Smooth muscle cell (in vitro differentiated cells): ENCODE measurements around the gene SLAMF8. TPM values are rescaled to one million over a fixed set of nuclear protein-coding genes. Genes with fewer than 3 reads are reported as not detected.

Experiments
- DNase-seq: peaks from one replicate; lab custom pipeline; 2025; ENCODE audit not compliant: unreplicated experiment; lab: John Stamatoyannopoulos, UW
- H2AFZ ChIP-seq: fragments of 200-600 bp; sonication (generic); 2 replicates; pipeline ENCODE4 v1.6.0; 2016; ENCODE audit warnings: antibody characterized with exemption, low read depth, mild to moderate bottlenecking
- H3F3A ChIP-seq: fragments of 200-600 bp; sonication (generic); 2 replicates; pipeline ENCODE4 v1.6.0; 2017; ENCODE audit warnings: antibody characterized with exemption, low read depth
- H3K27ac ChIP-seq: fragments of 200-600 bp; sonication (generic); 2 replicates; pipeline ENCODE4 v1.5.1; 2016; ENCODE audit warnings: low read depth, mild to moderate bottlenecking
- H3K27me3 ChIP-seq: fragments of 200-600 bp; sonication (generic); 2 replicates; pipeline ENCODE4 v1.6.1; 2016; ENCODE audit warnings: low read depth, mild to moderate bottlenecking
- H3K36me3 ChIP-seq: fragments of 200-600 bp; sonication (generic); 2 replicates; pipeline ENCODE4 v1.5.1; 2016; ENCODE audit warnings: low read depth
- H3K4me1 ChIP-seq: fragments of 200-600 bp; sonication (generic); 2 replicates; pipeline ENCODE4 v1.5.1; 2016; ENCODE audit warnings: low read depth
- H3K4me2 ChIP-seq: fragments of 200-600 bp; sonication (generic); 2 replicates; pipeline ENCODE4 v1.6.0; 2016; ENCODE audit warnings: mild to moderate bottlenecking
- H3K4me3 ChIP-seq: fragments of 200-600 bp; sonication (generic); 2 replicates; pipeline ENCODE4 v1.5.1; 2016; ENCODE audit warnings: mild to moderate bottlenecking
- H3K79me2 ChIP-seq: fragments of 200-600 bp; sonication (generic); 2 replicates; pipeline ENCODE4 v1.6.0; 2016; ENCODE audit warnings: low read depth, mild to moderate bottlenecking
- H3K9ac ChIP-seq: fragments of 200-600 bp; sonication (generic); 2 replicates; pipeline ENCODE4 v1.6.0; 2016; ENCODE audit warnings: low read depth
- H3K9me3 ChIP-seq: fragments of 200-600 bp; sonication (generic); replicated peaks from 2 replicates; pipeline ENCODE4 v1.5.1; 2016; ENCODE audit warnings: low read depth
- H4K20me1 ChIP-seq: fragments of 200-600 bp; sonication (generic); 2 replicates; pipeline ENCODE4 v1.6.0; 2016; ENCODE audit warnings: low read depth
- CTCF ChIP-seq: fragments of 200-600 bp; sonication (generic); IDR thresholded peaks from 2 replicates; pipeline ENCODE4 v1.5.1; 2017; ENCODE audit warnings: borderline replicate concordance, mild to moderate bottlenecking, antibody characterized with exemption; ENCODE audit not compliant: insufficient read depth, poor library complexity, severe bottlenecking
- WGBS: methylation state at CpG from one replicate; pipeline ENCODE4 v1.1.7; 2016; ENCODE audit warnings: low lambda C conversion rate; 5-methylcytosine and 5-hydroxymethylcytosine counted together
- polyA plus RNA-seq: library from polyadenylated mRNA; unstranded; fragments of >200 nt; fragmentation: Nextera tagmentation; extraction: Ambion mirVana; gene quantifications from 2 replicates; pipeline ENCODE4 v1.2.1, GENCODE V29; 2016
- total RNA-seq: library from RNA; depleted of rRNA; stranded (reverse); fragments of >200 nt; gene quantifications from 2 replicates; pipeline ENCODE4 v1.2.3, GENCODE V29; 2014

SLAMF8 gene
- total and polyA plus RNA-seq, 2 experiments from 2014 or later: 11.0 to 15.1 TPM

GRCh38 chr1:159795534-159795933 lies 31.1 kb upstream of the SLAMF8 start:
- H4K20me1 ChIP-seq: no peaks in the 10 kb centered on the region
- H3K27me3 ChIP-seq: peaks cover 34% of the 10 kb centered on the region
- no peaks in the 10 kb centered on the region for H3F3A ChIP-seq
- H3K9ac ChIP-seq: no peak overlapping the region
- no peak overlapping the region for H2AFZ ChIP-seq
- H3K9me3 ChIP-seq: no peaks in the 10 kb centered on the region
- DNase-seq: no peak
- no peak overlapping the region for H3K27ac ChIP-seq
- H3K4me1 ChIP-seq: no peaks in the 10 kb centered on the region
- H3K36me3 ChIP-seq: no peaks in the 10 kb centered on the region
- TF ChIP-seq CTCF: no peak
- H3K4me3 ChIP-seq: no peak overlapping the region
- H3K79me2 ChIP-seq: no peaks in the 10 kb centered on the region
- 55% methylated on average over 5 of the region's 5 CpGs for WGBS
- H3K4me2 ChIP-seq: no peak overlapping the region

GRCh38 chr1:159798893-159799292 lies 27.8 kb upstream of the SLAMF8 start:
- peak; percentile 75 for TF ChIP-seq CTCF
- H3K4me2 ChIP-seq: no peak overlapping the region
- no peak overlapping the region for H3K4me3 ChIP-seq
- no peak overlapping the region for H3K9ac ChIP-seq
- H3K36me3 ChIP-seq: no peaks in the 10 kb centered on the region
- H3K27me3 ChIP-seq: peaks cover 16% of the 10 kb centered on the region
- DNase-seq: no peak
- no peaks in the 10 kb centered on the region for H3F3A ChIP-seq
- no peaks in the 10 kb centered on the region for H4K20me1 ChIP-seq
- H3K4me1 ChIP-seq: no peaks in the 10 kb centered on the region
- H3K79me2 ChIP-seq: no peaks in the 10 kb centered on the region
- H2AFZ ChIP-seq: peak overlapping the region; percentile 19
- no peak overlapping the region for H3K27ac ChIP-seq
- H3K9me3 ChIP-seq: no peaks in the 10 kb centered on the region
- WGBS: 0% methylated on average over 2 of the region's 2 CpGs

- Histone ChIP-seq H3F3A (no peaks in the 10 kb centered on the region), H3K4me1 (no peaks in the 10 kb centered on the region), H3K79me2 (no peaks in the 10 kb centered on the region), H3K4me2 (no peak overlapping the region), H4K20me1 (no peaks in the 10 kb centered on the region), H3K27me3 (peaks cover 16% of the 10 kb centered on the region), H2AFZ (peak overlapping the region; percentile 19), H3K27ac (no peak overlapping the region), H3K9ac (no peak overlapping the region), H3K9me3 (no peaks in the 10 kb centered on the region), H3K4me3 (no peak overlapping the region), H3K36me3 (no peaks in the 10 kb centered on the region)
- 97% methylated on average over 4 of the region's 4 CpGs for WGBS
- no peak for DNase-seq
- no peak for TF ChIP-seq CTCF
These were observed 27.2 kb upstream of the SLAMF8 start for GRCh38 chr1:159799446-159799985.
